Stomach smooth muscle (tissue), 2 donors: Measurements from ENCODE around the gene VWA3B.
"Not testable (repeated sequence)": the region's sequence is repeated elsewhere in the genome, so short reads cannot be mapped to it uniquely, and the experiment has no call there.

Experiments used
- H3K27ac ChIP-seq: one replicate; pipeline ENCODE4 v1.7.0; 2013; ENCODE audit warnings: mild to moderate bottlenecking, low read length, inconsistent platforms
- H3K27me3 ChIP-seq, 2 donors: one replicate each; pipeline ENCODE4 v1.7.0; 2013; ENCODE audit warnings: low read length in 2 of 2; ENCODE audit not compliant: insufficient read depth in 2 of 2, control insufficient read depth in 1 of 2
- H3K36me3 ChIP-seq, 2 donors: one replicate each; pipeline ENCODE4 v1.7.0; 2013; ENCODE audit warnings: low read length in 2 of 2; ENCODE audit not compliant: control insufficient read depth in 2 of 2, insufficient read depth in 2 of 2
- H3K4me1 ChIP-seq: one replicate; pipeline ENCODE4 v1.7.0; 2013; ENCODE audit warnings: low read length; ENCODE audit not compliant: control insufficient read depth, insufficient read depth
- H3K4me3 ChIP-seq, 2 donors: one replicate each; pipeline ENCODE4 v1.7.0; 2013; ENCODE audit warnings: low read length in 2 of 2
- H3K9ac ChIP-seq, 2 donors: one replicate each; pipeline ENCODE4 v1.7.0; 2013; ENCODE audit warnings: low read length in 2 of 2, mild to moderate bottlenecking in 1 of 2
- H3K9me3 ChIP-seq, 2 donors: one replicate each; pipeline ENCODE4 v1.7.0; 2013; ENCODE audit warnings: low read length in 2 of 2; ENCODE audit not compliant: control insufficient read depth in 2 of 2
- donor health status: healthy.
- donor health status: Pancreatic carcinoma.

The VWA3B gene

GRCh38 chr2:98110741-98111140, 23.8 kb downstream of the VWA3B start:
- H3K4me3 ChIP-seq = no peak overlapping the region
- no peaks in the 10 kb centered on the region for H3K9me3 ChIP-seq
- no peaks in the 10 kb centered on the region for H3K4me1 ChIP-seq
- no peaks in the 10 kb centered on the region for H3K36me3 ChIP-seq
- H3K27ac ChIP-seq = no peak overlapping the region
- H3K27me3 ChIP-seq = no peaks in the 10 kb centered on the region
- H3K9ac ChIP-seq = no peak overlapping the region

- Histone ChIP-seq H3K27ac (no peak overlapping the region), H3K9me3 (no peaks in the 10 kb centered on the region), H3K9ac (no peak overlapping the region), H3K4me1 (no peaks in the 10 kb centered on the region), H3K4me3 (no peak overlapping the region), H3K36me3 (no peaks in the 10 kb centered on the region), H3K27me3 (no peaks in the 10 kb centered on the region)
Observed at GRCh38 chr2:98114643-98115330, 27.8 kb downstream of the VWA3B start.

- Histone ChIP-seq H3K9ac (no peak overlapping the region), H3K4me3 (no peak overlapping the region), H3K4me1 (no peaks in the 10 kb centered on the region), H3K9me3 (no peaks in the 10 kb centered on the region), H3K27me3 (no peaks in the 10 kb centered on the region), H3K27ac (no peak overlapping the region), H3K36me3 (no peaks in the 10 kb centered on the region)
Observed at GRCh38 chr2:98118161-98118560, 31.2 kb downstream of the VWA3B start.

- Histone ChIP-seq H3K4me1 (no peaks in the 10 kb centered on the region), H3K4me3 (no peak overlapping the region), H3K36me3 (no peaks in the 10 kb centered on the region), H3K27ac (no peak overlapping the region), H3K9me3 (no peaks in the 10 kb centered on the region), H3K27me3 (no peaks in the 10 kb centered on the region), H3K9ac (no peak overlapping the region)
Observed at GRCh38 chr2:98118852-98119251, 31.9 kb downstream of the VWA3B start.

- Histone ChIP-seq H3K4me3 (no peak overlapping the region), H3K9me3 (no peaks in the 10 kb centered on the region), H3K27me3 (no peaks in the 10 kb centered on the region), H3K9ac (no peak overlapping the region), H3K4me1 (peaks cover 3% of the 10 kb centered on the region), H3K36me3 (no peaks in the 10 kb centered on the region), H3K27ac (no peak overlapping the region)
Observed at GRCh38 chr2:98121149-98121548, 34.2 kb downstream of the VWA3B start.

GRCh38 chr2:98122524-98122923, 35.6 kb downstream of the VWA3B start:
- Histone ChIP-seq H3K9ac (no peak overlapping the region), H3K36me3 (no peaks in the 10 kb centered on the region), H3K4me3 (no peak overlapping the region), H3K4me1 (peaks cover 7% of the 10 kb centered on the region), H3K27ac (no peak overlapping the region), H3K27me3 (no peaks in the 10 kb centered on the region), H3K9me3 (no peaks in the 10 kb centered on the region)

GRCh38 chr2:98123286-98123685, 36.3 kb downstream of the VWA3B start:
- no peak overlapping the region for H3K4me3 ChIP-seq
- H3K27ac ChIP-seq = no peak overlapping the region
- H3K9me3 ChIP-seq = no peaks in the 10 kb centered on the region
- H3K4me1 ChIP-seq = peaks cover 7% of the 10 kb centered on the region
- no peaks in the 10 kb centered on the region for H3K36me3 ChIP-seq
- no peak overlapping the region for H3K9ac ChIP-seq
- H3K27me3 ChIP-seq = no peaks in the 10 kb centered on the region

GRCh38 chr2:98126061-98126460, 39.1 kb downstream of the VWA3B start:
- no peak overlapping the region for H3K27ac ChIP-seq
- peak overlapping the region in 1 of 2 donors; percentile 1 for H3K9ac ChIP-seq
- peaks cover 7% of the 10 kb centered on the region for H3K4me1 ChIP-seq
- H3K4me3 ChIP-seq = no peak overlapping the region
- no peaks in the 10 kb centered on the region for H3K36me3 ChIP-seq
- H3K9me3 ChIP-seq = no peaks in the 10 kb centered on the region
- no peaks in the 10 kb centered on the region for H3K27me3 ChIP-seq

GRCh38 chr2:98127229-98127989, 40.4 kb downstream of the VWA3B start:
- Histone ChIP-seq H3K4me3 (no peak overlapping the region), H3K4me1 (peaks cover 7% of the 10 kb centered on the region), H3K9me3 (no peaks in the 10 kb centered on the region), H3K27me3 (no peaks in the 10 kb centered on the region), H3K27ac (no peak overlapping the region), H3K36me3 (no peaks in the 10 kb centered on the region), H3K9ac (no peak overlapping the region)

GRCh38 chr2:98128556-98129109, 41.7 kb downstream of the VWA3B start:
- peaks cover 7% of the 10 kb centered on the region for H3K4me1 ChIP-seq
- no peak overlapping the region for H3K4me3 ChIP-seq
- H3K36me3 ChIP-seq = no peaks in the 10 kb centered on the region
- H3K9ac ChIP-seq = no peak overlapping the region
- H3K27me3 ChIP-seq = no peaks in the 10 kb centered on the region
- H3K27ac ChIP-seq = no peak overlapping the region
- H3K9me3 ChIP-seq = no peaks in the 10 kb centered on the region

- H3K9ac ChIP-seq, H3K27ac ChIP-seq, H3K27me3 ChIP-seq, H3K9me3 ChIP-seq, H3K4me1 ChIP-seq, H3K4me3 ChIP-seq, H3K36me3 ChIP-seq: not testable (repeated sequence)
Observed at GRCh38 chr2:98130073-98130472, 43.1 kb downstream of the VWA3B start.
